ENCODE data around the gene GCAT. TPM values are rescaled to one million over a fixed set of nuclear protein-coding genes. Genes with fewer than 3 reads are reported as not detected.

GCAT gene
- total RNA-seq, 3 donors from 2014 or later = 9.2 to 15.6 (median 13.6) TPM

DNA sequence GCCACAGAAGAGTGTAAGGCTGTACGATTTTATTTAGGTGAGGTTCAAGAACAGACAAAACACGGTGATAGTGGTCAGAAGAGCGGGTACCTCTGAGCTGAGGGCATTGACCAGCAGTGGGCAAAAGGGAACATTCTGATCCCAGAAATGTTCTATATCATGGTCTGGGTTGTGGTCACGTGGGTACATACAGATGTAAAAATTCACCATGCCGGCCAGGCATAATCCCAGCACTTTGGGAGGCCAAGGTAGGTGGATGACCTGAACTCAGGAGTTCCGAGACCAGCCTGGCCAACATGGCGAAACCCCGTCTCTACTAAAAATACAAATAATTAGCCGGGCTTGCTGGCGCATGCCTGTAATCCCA, 31.1 kb upstream of the GCAT start:
- TF ChIP-seq, protein P1, sequence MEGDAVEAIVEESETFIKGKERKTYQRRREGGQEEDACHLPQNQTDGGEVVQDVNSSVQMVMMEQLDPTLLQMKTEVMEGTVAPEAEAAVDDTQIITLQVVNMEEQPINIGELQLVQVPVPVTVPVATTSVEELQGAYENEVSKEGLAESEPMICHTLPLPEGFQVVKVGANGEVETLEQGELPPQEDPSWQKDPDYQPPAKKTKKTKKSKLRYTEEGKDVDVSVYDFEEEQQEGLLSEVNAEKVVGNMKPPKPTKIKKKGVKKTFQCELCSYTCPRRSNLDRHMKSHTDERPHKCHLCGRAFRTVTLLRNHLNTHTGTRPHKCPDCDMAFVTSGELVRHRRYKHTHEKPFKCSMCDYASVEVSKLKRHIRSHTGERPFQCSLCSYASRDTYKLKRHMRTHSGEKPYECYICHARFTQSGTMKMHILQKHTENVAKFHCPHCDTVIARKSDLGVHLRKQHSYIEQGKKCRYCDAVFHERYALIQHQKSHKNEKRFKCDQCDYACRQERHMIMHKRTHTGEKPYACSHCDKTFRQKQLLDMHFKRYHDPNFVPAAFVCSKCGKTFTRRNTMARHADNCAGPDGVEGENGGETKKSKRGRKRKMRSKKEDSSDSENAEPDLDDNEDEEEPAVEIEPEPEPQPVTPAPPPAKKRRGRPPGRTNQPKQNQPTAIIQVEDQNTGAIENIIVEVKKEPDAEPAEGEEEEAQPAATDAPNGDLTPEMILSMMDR (IDR thresholded peaks at IDR 0.05) = no peak
- no peaks in the 10 kb centered on the region for H3K9me3 ChIP-seq
- no peaks in the 10 kb centered on the region for H3K36me3 ChIP-seq (ENCODE audit: low read depth)
- ATAC-seq = no peak
- H3K4me1 ChIP-seq (ENCODE audit: low read depth) = peaks cover 10% of the 10 kb centered on the region
- intact Hi-C loops (cut with DNase I, micrococcal nuclease) = no loop called here
- no peak overlapping the region for H3K4me3 ChIP-seq
- DNase-seq = no peak

DNA sequence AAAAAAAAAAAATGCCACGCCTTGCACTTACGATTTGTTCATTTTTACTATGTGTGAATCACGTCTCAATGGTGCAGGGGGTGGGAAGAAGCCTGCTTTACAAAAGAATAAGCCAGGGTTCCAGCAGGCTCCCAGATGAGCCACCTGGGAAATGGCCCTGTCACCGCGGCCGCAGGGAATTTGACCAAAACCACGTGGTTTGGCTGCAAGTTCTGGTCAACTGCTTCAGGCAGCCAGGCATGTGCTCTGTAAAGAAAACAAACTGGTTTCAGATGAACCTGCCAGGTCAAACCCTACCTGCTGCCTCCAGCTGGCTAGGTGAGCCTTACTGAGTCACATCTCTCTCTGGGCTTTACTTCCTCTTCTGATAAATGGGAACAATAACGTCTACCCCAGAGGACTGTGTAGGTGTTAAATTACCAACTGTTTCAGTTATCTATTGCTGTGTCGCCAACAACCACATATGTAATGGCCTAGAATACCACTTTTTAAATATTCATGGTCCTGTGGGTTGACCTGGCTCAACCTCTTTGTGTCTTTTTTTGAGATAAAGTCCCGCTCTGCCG, 30.5 kb upstream of the GCAT start:
- no peak overlapping the region for H3K4me3 ChIP-seq
- H3K9me3 ChIP-seq = no peaks in the 10 kb centered on the region
- TF ChIP-seq, protein P1 (IDR thresholded peaks at IDR 0.05) = no peak
- ATAC-seq = peak; percentile 87
- peaks cover 10% of the 10 kb centered on the region for H3K4me1 ChIP-seq (ENCODE audit: low read depth)
- no peaks in the 10 kb centered on the region for H3K36me3 ChIP-seq (ENCODE audit: low read depth)
- DNase-seq = peak; percentile 70 to 72 (median 72)
- intact Hi-C loops (cut with DNase I, micrococcal nuclease) = no loop called here

DNA sequence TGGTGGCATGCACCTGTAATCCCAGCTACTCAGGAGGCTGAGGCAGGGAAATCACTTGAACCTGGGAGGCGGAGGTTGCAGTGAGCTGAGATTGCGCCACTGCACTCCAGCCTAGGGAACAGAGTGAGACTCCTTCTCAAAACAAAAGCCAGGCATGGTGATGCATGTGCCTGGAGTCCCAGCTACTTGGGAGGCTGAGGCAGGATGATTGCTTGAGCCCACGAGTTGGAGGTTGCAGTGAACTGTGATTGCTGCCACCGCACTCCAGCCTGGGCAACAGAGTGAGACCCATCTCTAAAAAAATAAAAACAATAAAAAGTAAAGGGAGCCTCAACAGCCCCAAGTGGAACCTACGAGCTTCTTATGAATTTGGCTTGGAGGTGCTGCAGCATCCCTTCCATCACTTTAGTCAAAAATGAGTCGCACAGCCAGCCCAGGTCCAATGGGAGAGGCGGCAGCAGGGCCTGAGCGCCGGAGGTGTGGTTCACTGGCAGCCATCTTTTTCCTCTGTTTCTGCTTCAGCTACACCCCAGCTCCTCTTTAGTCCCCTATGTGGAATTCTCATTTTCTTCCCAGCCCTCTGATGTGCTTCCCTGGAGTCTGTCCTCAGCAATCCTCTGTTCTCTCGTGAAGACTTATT, 29.2 kb upstream of the GCAT start:
- DNase-seq (no peak), ATAC-seq (no peak)
- no peaks in the 10 kb centered on the region for H3K36me3 ChIP-seq (ENCODE audit: low read depth)
- no peak overlapping the region for H3K4me3 ChIP-seq
- peaks cover 17% of the 10 kb centered on the region for H3K4me1 ChIP-seq (ENCODE audit: low read depth)
- H3K9me3 ChIP-seq = no peaks in the 10 kb centered on the region
- TF ChIP-seq, protein P1 (IDR thresholded peaks at IDR 0.05) = no peak
- intact Hi-C loops (cut with DNase I, micrococcal nuclease) = no loop called here

DNA sequence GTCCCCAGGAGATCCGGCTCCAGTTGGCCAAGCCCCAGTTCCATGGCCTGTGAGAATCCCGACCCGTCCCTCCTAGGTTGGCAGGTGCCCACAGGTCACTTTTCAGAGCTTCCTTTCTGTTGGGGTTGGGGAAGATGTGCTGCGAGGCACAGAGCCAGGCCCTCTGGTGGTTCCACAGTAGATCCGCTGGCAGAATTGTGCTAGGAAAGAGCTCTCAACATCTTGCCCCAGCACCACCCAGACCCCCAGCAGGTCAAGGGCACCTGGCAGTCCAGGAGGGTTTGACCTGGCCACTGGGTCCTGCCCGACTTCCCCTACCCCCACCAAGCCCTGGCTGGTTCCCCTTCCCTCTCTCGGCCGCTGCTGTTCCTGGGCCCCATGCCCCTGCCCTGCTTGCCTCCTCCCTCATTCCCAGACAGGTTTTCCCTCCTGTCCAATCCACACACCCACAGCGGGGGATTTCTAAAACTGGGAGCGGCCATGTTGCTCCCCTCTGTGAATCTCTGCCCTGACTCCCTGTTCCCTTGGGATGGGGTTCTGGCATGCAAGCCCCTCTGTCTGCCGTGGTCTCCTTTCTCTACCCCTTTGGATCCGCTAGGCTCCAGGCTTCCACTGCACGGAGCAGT, 26.2 kb upstream of the GCAT start:
- TF ChIP-seq, protein P1 (IDR thresholded peaks at IDR 0.05) = no peak
- Histone ChIP-seq H3K4me1 (ENCODE audit: low read depth) (peaks cover 30% of the 10 kb centered on the region), H3K4me3 (no peak overlapping the region), H3K9me3 (no peaks in the 10 kb centered on the region), H3K36me3 (ENCODE audit: low read depth) (no peaks in the 10 kb centered on the region)
- intact Hi-C loops (cut with DNase I, micrococcal nuclease) = no loop called here
- ATAC-seq (no peak), DNase-seq (no peak)

DNA sequence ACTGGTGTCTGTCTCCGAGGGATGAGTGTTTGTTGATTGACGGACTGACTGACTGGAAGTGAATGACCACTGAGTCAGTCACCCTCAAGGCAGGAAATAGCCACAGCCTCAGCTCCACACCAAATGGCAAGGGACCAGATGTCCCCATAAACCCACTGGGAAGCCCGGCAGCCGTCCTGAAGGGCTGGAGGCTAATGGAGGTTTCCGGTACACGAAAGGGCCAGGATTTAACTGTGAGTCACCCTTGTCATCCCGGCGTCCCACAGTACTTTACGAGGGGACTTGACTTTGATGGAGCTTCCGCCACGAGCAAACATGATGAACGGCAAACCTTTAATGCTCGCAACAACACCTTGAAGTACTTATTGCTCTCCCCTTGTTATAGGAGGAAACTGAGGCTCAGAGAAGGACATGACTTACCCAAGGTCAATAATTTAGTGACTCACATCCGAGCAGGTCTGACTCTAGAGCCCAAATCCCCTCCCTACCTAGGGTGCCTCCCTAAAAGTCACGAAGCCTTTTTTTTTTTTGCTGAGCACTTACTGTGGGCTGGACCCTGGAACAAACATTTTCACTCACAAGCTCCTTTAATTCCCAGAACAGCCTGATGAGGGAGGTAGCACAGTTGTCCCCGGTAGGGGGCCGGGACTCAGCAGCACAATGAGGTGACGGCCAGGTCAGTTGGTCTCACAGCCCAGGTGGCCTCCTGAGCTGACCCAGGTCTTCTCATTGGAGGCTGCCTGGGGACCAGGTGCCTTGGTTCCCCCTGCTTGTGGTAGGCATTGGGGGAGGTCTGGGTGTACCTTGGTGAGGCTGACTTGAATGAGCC, 25.2 kb upstream of the GCAT start:
- DNase-seq (no peak), ATAC-seq (peak; percentile 52)
- intact Hi-C loops (cut with DNase I, micrococcal nuclease) = no loop called here
- Histone ChIP-seq H3K36me3 (ENCODE audit: low read depth) (no peaks in the 10 kb centered on the region), H3K4me1 (ENCODE audit: low read depth) (peaks cover 24% of the 10 kb centered on the region), H3K4me3 (no peak overlapping the region), H3K9me3 (no peaks in the 10 kb centered on the region)
- TF ChIP-seq, protein P1 (IDR thresholded peaks at IDR 0.05) = no peak
